HepG2 (cell line): ENCODE measurements around the gene ZDHHC3. TPM values are rescaled to one million over a fixed set of nuclear protein-coding genes. Genes with fewer than 3 reads are reported as not detected.

Experiments
- ATAC-seq: fragments of 200-7000 bp; cut with Tn5 transposase; 3 replicates; pipeline ENCODE4 v1.9.1; 2020; ENCODE audit warnings: mild to moderate bottlenecking, moderate library complexity
- BruUV-seq: library from RNA; stranded (reverse); fragments of 400-500 nt; replicated peaks from 2 replicates; lab custom pipeline; 2021; lab: Mats Ljungman, UMichigan
- CTCF ChIA-PET: fragments of 300-600 bp; formaldehyde crosslinking; extraction: SDS; loops from one replicate; lab custom pipeline; 2021; ENCODE audit warnings: low total read pairs, inconsistent platforms, low intra/inter-chr PET ratio; lab: Yijun Ruan, JAX
- POLR2A ChIA-PET: fragments of 350-600 bp; sonication (Branson Sonifier 250); formaldehyde crosslinking; loops from one replicate; lab custom pipeline; 2020; ENCODE audit warnings: antibody characterized with exemption, inconsistent platforms; lab: Yijun Ruan, JAX
- DNase-seq: peaks from one replicate; pipeline ENCODE4 v3.0.0-alpha.2; 2015; ENCODE audit warnings: low spot score
- FAIRE-seq: peaks from 3 replicates; lab custom pipeline; 2011; peaks lifted over from hg19 to GRCh38; lab: Jason Lieb, UNC
- H2AFZ ChIP-seq: one replicate; pipeline ENCODE4 v1.6.1; 2011; ENCODE audit warnings: low read length, inconsistent platforms
- H3K27ac ChIP-seq: fragments of 300-600 bp; 3 replicates; pipeline ENCODE4 v1.8.0; 2011; ENCODE audit warnings: mixed run types, mild to moderate bottlenecking, mixed read lengths, low read length, inconsistent platforms; ENCODE audit not compliant: insufficient read depth; ENCODE audit errors: extremely low read length
- H3K27me3 ChIP-seq, 2 experiments: fragments of 200-600 bp in 1 of 2; 2 replicates in 1 of 2; 3 replicates in 1 of 2; pipeline versions ENCODE4 v1.6.0 to v1.8.0; 2011; ENCODE audit warnings: low read length in 2 of 2, mild to moderate bottlenecking in 2 of 2, moderate library complexity in 2 of 2, inconsistent platforms in 1 of 2; ENCODE audit not compliant: insufficient read depth in 2 of 2, control insufficient read depth in 1 of 2
- H3K36me3 ChIP-seq, 2 experiments: fragments of 200-600 bp in 1 of 2; replicated peaks in 1 of 2; 2 replicates in 1 of 2; 3 replicates in 1 of 2; pipeline versions ENCODE4 v1.5.1 to v1.8.0; 2011; ENCODE audit warnings: low read length in 2 of 2, inconsistent platforms in 1 of 2; ENCODE audit not compliant: insufficient read depth in 2 of 2, control insufficient read depth in 1 of 2
- H3K4me1 ChIP-seq: 2 replicates; pipeline ENCODE4 v1.5.1; 2012; ENCODE audit warnings: low read length, inconsistent platforms; ENCODE audit not compliant: insufficient read depth
- H3K4me2 ChIP-seq: 2 replicates; pipeline ENCODE4 v1.6.0; 2011; ENCODE audit warnings: low read depth, low read length, inconsistent platforms
- H3K4me3 ChIP-seq, 3 experiments: fragments of 200-600 bp in 1 of 3; sonication (generic), shearing (Covaris generic) in 1 of 3; replicated peaks in 1 of 3; 2 replicates each; pipeline ENCODE4 v1.5.1; 2011 to 2016; ENCODE audit warnings: low read length in 3 of 3, inconsistent platforms in 2 of 3, low read depth in 2 of 3, mild to moderate bottlenecking in 2 of 3, control low read depth in 1 of 3, mixed read lengths in 1 of 3; ENCODE audit not compliant: insufficient read depth in 1 of 3
- H3K79me2 ChIP-seq: one replicate; pipeline ENCODE4 v1.6.1; 2011; ENCODE audit warnings: low read length, inconsistent platforms; ENCODE audit not compliant: insufficient read depth
- H3K9ac ChIP-seq: 2 replicates; pipeline ENCODE4 v1.6.0; 2011; ENCODE audit warnings: mild to moderate bottlenecking, low read depth, low read length, inconsistent platforms; ENCODE audit not compliant: insufficient read depth
- H3K9me3 ChIP-seq: 2 replicates; pipeline ENCODE4 v1.5.1; 2012; ENCODE audit warnings: mild to moderate bottlenecking, low read length
- H4K20me1 ChIP-seq: 2 replicates; pipeline ENCODE4 v1.6.0; 2011; ENCODE audit warnings: inconsistent platforms, mild to moderate bottlenecking, low read length, moderate library complexity; ENCODE audit not compliant: insufficient read depth
- AGO1 ChIP-seq: fragments of 200-400 bp; formaldehyde crosslinking; IDR thresholded peaks from 2 replicates; pipeline ENCODE4 v1.6.1; 2017; ENCODE audit warnings: mild to moderate bottlenecking, low read depth, low read length, moderate library complexity; ENCODE audit not compliant: poor library complexity, severe bottlenecking
- GATA4 ChIP-seq: sonication (generic); IDR thresholded peaks from 2 replicates; pipeline ENCODE4 v1.6.1; 2016; ENCODE audit warnings: antibody characterized with exemption, low read depth, borderline replicate concordance
- GZF1 ChIP-seq: sonication (generic); formaldehyde crosslinking; IDR thresholded peaks from 2 replicates; pipeline ENCODE4 v1.5.1; 2020; ENCODE audit warnings: mild to moderate bottlenecking, missing genetic modification reagents
- NFRKB ChIP-seq: fragments of 450-650 bp; IDR thresholded peaks from 2 replicates; pipeline ENCODE4 v1.6.1; 2017
- TCF7 ChIP-seq: sonication (generic); IDR thresholded peaks from 2 replicates; pipeline ENCODE4 v1.6.1; 2016; ENCODE audit warnings: antibody characterized with exemption, low read depth
- U2AF1 ChIP-seq: fragments of 200-400 bp; formaldehyde crosslinking; optimal IDR thresholded peaks from 2 replicates; pipeline ENCODE3; 2017; ENCODE audit warnings: mild to moderate bottlenecking, low read depth, low read length
- ZNF616 ChIP-seq: sonication (generic); formaldehyde crosslinking; IDR thresholded peaks from 2 replicates; pipeline ENCODE4 v1.5.0; 2020; ENCODE audit warnings: low read depth, mild to moderate bottlenecking, missing genetic modification reagents
- ZNF782 ChIP-seq: sonication (generic); formaldehyde crosslinking; IDR thresholded peaks from 2 replicates; pipeline ENCODE4 v1.4.0; 2020; ENCODE audit warnings: missing genetic modification reagents, mild to moderate bottlenecking, borderline replicate concordance
- WGBS: methylation state at CpG from one replicate; pipeline ENCODE4 v1.1.6; 2017; ENCODE audit warnings: low lambda C conversion rate; 5-methylcytosine and 5-hydroxymethylcytosine counted together
- in situ Hi-C: cut with HindIII; loops from 2 replicates; pipeline ENCODE4 v1.10.0; 2017; ENCODE audit warnings: low pct_unique_long_range_greater_than_20kb; ENCODE audit not compliant: extremely low pct_ligation_motif_present
- intact Hi-C: fragments of 100-400 bp; cut with micrococcal nuclease; formaldehyde crosslinking; loops from one replicate; pipeline ENCODE4 v1.10.0; 2022; ENCODE audit not compliant: unreplicated experiment
- polyA plus RNA-seq, 8 experiments: library from polyadenylated mRNA; depleted of rRNA in 3 of 8; stranded (reverse) in 7 of 8; unstranded in 1 of 8; fragments of >200 nt; fragmentation: Illumina TruSeq in 4 of 8; extraction: Trizol in 4 of 8; gene quantifications; 2 replicates each; pipeline versions ENCODE4 v1.2.1 to v1.2.3, GENCODE V29; 2011 to 2016; ENCODE audit warnings: low read depth in 4 of 8, missing spikeins in 1 of 8, mixed read lengths in 1 of 8; ENCODE audit not compliant: insufficient read depth in 1 of 8
- total RNA-seq, 5 experiments: library from RNA; depleted of rRNA; stranded (reverse); fragments of >200 nt; fragmentation: Illumina TruSeq; extraction: Trizol; gene quantifications; 2 replicates each; pipeline ENCODE4 v1.2.3, GENCODE V29; 2016; ENCODE audit warnings: low read depth in 1 of 5
- TF ChIP-seq, protein P1 (sequence below): sonication (generic); formaldehyde crosslinking; IDR thresholded peaks from 2 replicates; pipeline ENCODE4 v1.5.0; 2020; ENCODE audit warnings: missing genetic modification reagents, mild to moderate bottlenecking, borderline replicate concordance
- TF ChIP-seq, protein P2 (sequence below): IDR thresholded peaks from 2 replicates; pipeline ENCODE4 v1.6.1; 2018; ENCODE audit warnings: missing genetic modification reagents, mild to moderate bottlenecking, missing compliant biosample characterization

ZDHHC3 gene
- total and polyA plus RNA-seq, 2 of the 13 experiments (the other 11 are each of a cell fraction or from before 2014, with no cell fraction given), result 44.1 to 65.7 TPM

DNA sequence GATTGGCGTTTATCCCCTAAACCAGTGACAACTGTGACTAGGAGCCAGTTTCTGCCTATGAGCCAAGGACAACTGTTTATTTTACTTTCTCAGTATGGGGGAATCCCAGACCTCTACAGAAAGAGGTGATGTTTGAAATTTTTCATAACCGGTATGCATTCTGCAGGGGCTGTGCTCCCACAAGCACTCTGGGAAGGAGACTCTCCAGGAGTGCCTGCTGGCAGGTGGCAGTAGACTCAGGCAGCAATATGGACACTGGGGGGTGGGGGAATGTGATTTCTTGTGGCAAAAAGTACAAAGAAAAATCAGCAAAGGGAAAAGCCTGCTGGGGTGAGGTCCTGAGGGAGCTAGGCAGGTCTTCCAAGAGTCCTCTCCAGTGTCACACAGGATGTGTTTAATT, 95.7 kb downstream of the ZDHHC3 start:
- Histone ChIP-seq H3K36me3 (no peaks in the 10 kb centered on the region), H3K27ac (no peak overlapping the region), H3K4me3 (no peak overlapping the region), H4K20me1 (no peaks in the 10 kb centered on the region), H3K9ac (no peak overlapping the region), H3K9me3 (no peaks in the 10 kb centered on the region), H3K4me1 (no peaks in the 10 kb centered on the region), H3K27me3 (peaks cover 0 to 8% of the 10 kb centered on the region in 2 experiments; a peak in 1 of 5 replicates), H2AFZ (no peak overlapping the region), H3K4me2 (no peak overlapping the region), H3K79me2 (no peaks in the 10 kb centered on the region)
- no peak for DNase-seq
- in situ Hi-C loops (no loop called here), intact Hi-C loops (no loop called here)
- ChIA-PET POLR2A (no interaction called here), CTCF (no interaction called here)
- peak; percentile 56; the same call in 1 of the 3 replicates for ATAC-seq
- BruUV-seq, result no TSS peak
- FAIRE-seq, result no peak
- 43% methylated on average over 2 of the region's 2 CpGs for WGBS
- no peak for TF ChIP-seq GZF1 (CRISPR knock-in tag)
- no peak for TF ChIP-seq AGO1
- TF ChIP-seq, protein P1, sequence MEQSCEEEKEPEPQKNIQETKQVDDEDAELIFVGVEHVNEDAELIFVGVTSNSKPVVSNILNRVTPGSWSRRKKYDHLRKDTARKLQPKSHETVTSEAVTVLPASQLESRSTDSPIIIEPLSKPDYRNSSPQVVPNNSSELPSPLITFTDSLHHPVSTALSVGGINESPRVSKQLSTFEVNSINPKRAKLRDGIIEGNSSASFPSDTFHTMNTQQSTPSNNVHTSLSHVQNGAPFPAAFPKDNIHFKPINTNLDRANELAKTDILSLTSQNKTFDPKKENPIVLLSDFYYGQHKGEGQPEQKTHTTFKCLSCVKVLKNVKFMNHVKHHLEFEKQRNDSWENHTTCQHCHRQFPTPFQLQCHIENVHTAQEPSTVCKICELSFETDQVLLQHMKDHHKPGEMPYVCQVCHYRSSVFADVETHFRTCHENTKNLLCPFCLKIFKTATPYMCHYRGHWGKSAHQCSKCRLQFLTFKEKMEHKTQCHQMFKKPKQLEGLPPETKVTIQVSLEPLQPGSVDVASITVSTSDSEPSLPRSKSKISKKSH (CRISPR knock-in tag), result no peak
- no peak for TF ChIP-seq U2AF1
- no peak for TF ChIP-seq ZNF616 (CRISPR knock-in tag)
- TF ChIP-seq, protein P2, sequence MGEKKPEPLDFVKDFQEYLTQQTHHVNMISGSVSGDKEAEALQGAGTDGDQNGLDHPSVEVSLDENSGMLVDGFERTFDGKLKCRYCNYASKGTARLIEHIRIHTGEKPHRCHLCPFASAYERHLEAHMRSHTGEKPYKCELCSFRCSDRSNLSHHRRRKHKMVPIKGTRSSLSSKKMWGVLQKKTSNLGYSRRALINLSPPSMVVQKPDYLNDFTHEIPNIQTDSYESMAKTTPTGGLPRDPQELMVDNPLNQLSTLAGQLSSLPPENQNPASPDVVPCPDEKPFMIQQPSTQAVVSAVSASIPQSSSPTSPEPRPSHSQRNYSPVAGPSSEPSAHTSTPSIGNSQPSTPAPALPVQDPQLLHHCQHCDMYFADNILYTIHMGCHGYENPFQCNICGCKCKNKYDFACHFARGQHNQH (CRISPR knock-in tag), result no peak
- TF ChIP-seq ZNF782 (CRISPR knock-in tag), result no peak
- TF ChIP-seq GATA4, result no peak
- no peak for TF ChIP-seq TCF7
- no peak for TF ChIP-seq NFRKB
